Cardiac muscle cell (in vitro differentiated cells and primary cell): ENCODE results near the gene PATE1. TPM values are rescaled to one million over a fixed set of nuclear protein-coding genes. Genes with fewer than 3 reads are reported as not detected.
"Not testable (repeated sequence)": the region's sequence is repeated elsewhere in the genome, so short reads cannot be mapped to it uniquely, and the experiment has no call there.

ENCODE experiments used
- DNase-seq, 2 donors: peaks; one replicate each; pipeline versions ENCODE4 v3.0.0 to v3.0.0-alpha.2; 2010 to 2017; ENCODE audit warnings: low read depth in 1 of 2, low spot score in 1 of 2
- H3K27ac ChIP-seq: fragments of 200-600 bp; sonication (generic); 2 replicates; pipeline ENCODE4 v1.5.1; 2016
- H3K27me3 ChIP-seq: fragments of 200-600 bp; sonication (generic); 2 replicates; pipeline ENCODE4 v1.6.0; 2016; ENCODE audit warnings: control low read depth
- H3K36me3 ChIP-seq: fragments of 200-600 bp; sonication (generic); 2 replicates; pipeline ENCODE4 v1.5.1; 2016; ENCODE audit warnings: control low read depth
- H3K4me1 ChIP-seq: fragments of 200-600 bp; sonication (generic); 2 replicates; pipeline ENCODE4 v1.8.1; 2017; ENCODE audit warnings: low read depth, mild to moderate bottlenecking, mixed run types
- H3K4me3 ChIP-seq: fragments of 200-600 bp; sonication (generic); 2 replicates; pipeline ENCODE4 v1.5.1; 2016; ENCODE audit warnings: mild to moderate bottlenecking
- H3K9me3 ChIP-seq: fragments of 200-600 bp; sonication (generic); 2 replicates; pipeline ENCODE4 v1.5.1; 2017; ENCODE audit warnings: low read depth, mild to moderate bottlenecking, control low read depth
- CTCF ChIP-seq: IDR thresholded peaks from 2 replicates; pipeline ENCODE4 v1.5.1; 2012; ENCODE audit warnings: low read depth, mild to moderate bottlenecking, low read length
- polyA plus RNA-seq: library from polyadenylated mRNA; unstranded; fragments of >200 nt; fragmentation: Nextera tagmentation; extraction: Ambion mirVana; gene quantifications from 2 replicates; pipeline ENCODE4 v1.2.1, GENCODE V29; 2016
- total RNA-seq: library from RNA; depleted of rRNA; stranded (reverse); fragments of >200 nt; gene quantifications from 2 replicates; pipeline ENCODE4 v1.2.3, GENCODE V29; 2016

PATE1 gene
- not detected in 2 replicates for total RNA-seq
- not detected in 2 replicates for polyA plus RNA-seq

DNA sequence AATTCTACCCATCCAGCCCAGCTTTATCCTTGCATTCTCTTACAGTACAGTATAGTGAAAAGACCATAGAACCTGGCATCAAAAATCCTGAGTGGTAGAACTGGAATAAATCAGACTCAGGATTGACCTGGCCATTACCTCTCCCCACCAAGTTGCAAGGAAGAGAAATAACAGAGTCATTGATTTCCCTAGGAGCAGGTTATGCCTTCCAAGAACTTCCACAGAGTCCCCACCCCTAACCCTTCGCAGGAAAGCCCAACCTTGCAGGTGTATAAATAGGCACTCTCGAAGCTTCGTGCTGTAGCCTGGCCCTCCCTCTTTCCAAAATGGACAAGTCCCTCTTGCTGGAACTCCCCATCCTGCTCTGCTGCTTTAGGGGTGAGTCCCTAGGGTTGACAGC, at the start of gene PATE1:
Gene PATE1, plus strand, starts transcription at position 301 of the 400 bp plus-strand sequence. Its CDS starts 26 bp downstream, at position 327.
- Histone ChIP-seq H3K27me3 (peaks cover 30% of the 10 kb centered on the region), H3K9me3 (no peaks in the 10 kb centered on the region), H3K27ac (no peak within 1 kb of the TSS), H3K36me3 (no peaks in the 10 kb centered on the region), H3K4me3 (no peak within 1 kb of the TSS), H3K4me1 (no peaks in the 10 kb centered on the region)
- no peak for DNase-seq
- no peak for TF ChIP-seq CTCF

DNA sequence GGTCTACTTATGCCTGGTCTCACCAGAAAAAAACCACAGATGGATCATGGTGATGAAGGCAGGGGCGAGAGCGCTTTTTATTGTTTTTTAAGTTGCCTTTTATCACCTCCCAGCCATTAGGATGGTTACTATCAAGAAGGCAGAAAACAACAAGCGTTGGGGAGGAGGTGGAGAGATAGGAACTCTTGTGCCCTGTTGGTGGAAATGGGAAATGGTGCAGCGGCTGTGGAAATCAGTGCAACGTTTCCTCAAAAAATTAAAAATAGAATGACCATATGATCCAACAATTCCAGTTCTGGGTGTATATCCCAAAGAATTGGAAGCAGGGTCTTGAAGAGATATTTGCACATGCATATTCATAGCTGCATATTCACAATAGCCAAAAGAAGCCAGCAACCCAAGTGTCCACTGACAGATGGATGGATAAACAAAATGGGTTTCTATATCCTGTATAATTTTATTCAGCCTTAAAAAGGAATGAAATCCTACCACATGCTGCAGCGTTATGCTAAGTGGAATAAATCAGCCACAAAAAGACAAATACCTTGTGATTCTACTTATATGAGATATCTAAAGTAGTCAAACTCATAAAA, 45.0 kb upstream of the PATE1 start:
- Histone ChIP-seq H3K4me3 (no peak overlapping the region), H3K36me3 (no peaks in the 10 kb centered on the region), H3K27ac (no peak overlapping the region), H3K4me1 (no peaks in the 10 kb centered on the region), H3K9me3 (no peaks in the 10 kb centered on the region), H3K27me3 (no peaks in the 10 kb centered on the region)
- no peak for DNase-seq
- TF ChIP-seq CTCF, result no peak

- Histone ChIP-seq H3K27ac (no peak overlapping the region), H3K27me3 (no peaks in the 10 kb centered on the region), H3K36me3 (no peaks in the 10 kb centered on the region), H3K9me3 (no peaks in the 10 kb centered on the region), H3K4me3 (no peak overlapping the region), H3K4me1 (no peaks in the 10 kb centered on the region)
- DNase-seq, result no peak
- TF ChIP-seq CTCF, result no peak
Measured at GRCh38 chr11:125701858-125702621, 44.0 kb upstream of the PATE1 start.

- H3K27ac ChIP-seq, H3K27me3 ChIP-seq, DNase-seq, H3K4me3 ChIP-seq, H3K36me3 ChIP-seq, H3K4me1 ChIP-seq, H3K9me3 ChIP-seq: not testable (repeated sequence)
Measured at GRCh38 chr11:125704686-125705085, 41.4 kb upstream of the PATE1 start.

- Histone ChIP-seq H3K27ac (no peak overlapping the region), H3K4me3 (no peak overlapping the region)
Measured at GRCh38 chr11:125720781-125721180, 25.3 kb upstream of the PATE1 start.

More at GRCh38 chr11:125720781-125721180, 25.3 kb upstream of the PATE1 start:
- no peak for DNase-seq
- Histone ChIP-seq H3K4me1 (no peaks in the 10 kb centered on the region), H3K27me3 (no peaks in the 10 kb centered on the region), H3K9me3 (no peaks in the 10 kb centered on the region), H3K36me3 (no peaks in the 10 kb centered on the region)
- no peak for TF ChIP-seq CTCF
